ENCODE measurements around the gene CEP97.

CEP97 gene

DNA sequence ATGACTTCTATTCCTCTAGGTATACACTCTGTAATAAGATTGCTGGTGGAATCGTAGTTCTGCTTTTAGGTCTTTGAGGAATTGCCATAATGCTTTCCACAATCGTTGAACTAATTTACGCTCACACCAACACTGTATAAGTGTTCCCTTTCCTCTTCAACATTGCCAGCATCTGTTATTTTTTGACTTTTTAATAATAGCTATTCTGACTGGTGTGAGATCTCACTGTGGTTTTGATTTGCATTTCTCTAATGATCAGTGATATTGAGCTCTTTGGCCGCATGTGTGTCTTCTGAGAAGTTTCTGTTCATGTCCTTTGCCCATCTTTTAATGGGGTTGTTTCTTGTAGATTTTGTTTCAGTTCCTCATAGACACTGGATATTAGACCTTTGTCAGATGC, 67.4 kb downstream of the CEP97 start:
- TF ChIP-seq, protein P1, sequence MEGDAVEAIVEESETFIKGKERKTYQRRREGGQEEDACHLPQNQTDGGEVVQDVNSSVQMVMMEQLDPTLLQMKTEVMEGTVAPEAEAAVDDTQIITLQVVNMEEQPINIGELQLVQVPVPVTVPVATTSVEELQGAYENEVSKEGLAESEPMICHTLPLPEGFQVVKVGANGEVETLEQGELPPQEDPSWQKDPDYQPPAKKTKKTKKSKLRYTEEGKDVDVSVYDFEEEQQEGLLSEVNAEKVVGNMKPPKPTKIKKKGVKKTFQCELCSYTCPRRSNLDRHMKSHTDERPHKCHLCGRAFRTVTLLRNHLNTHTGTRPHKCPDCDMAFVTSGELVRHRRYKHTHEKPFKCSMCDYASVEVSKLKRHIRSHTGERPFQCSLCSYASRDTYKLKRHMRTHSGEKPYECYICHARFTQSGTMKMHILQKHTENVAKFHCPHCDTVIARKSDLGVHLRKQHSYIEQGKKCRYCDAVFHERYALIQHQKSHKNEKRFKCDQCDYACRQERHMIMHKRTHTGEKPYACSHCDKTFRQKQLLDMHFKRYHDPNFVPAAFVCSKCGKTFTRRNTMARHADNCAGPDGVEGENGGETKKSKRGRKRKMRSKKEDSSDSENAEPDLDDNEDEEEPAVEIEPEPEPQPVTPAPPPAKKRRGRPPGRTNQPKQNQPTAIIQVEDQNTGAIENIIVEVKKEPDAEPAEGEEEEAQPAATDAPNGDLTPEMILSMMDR (IDR thresholded peaks at IDR 0.05; ENCODE audit: insufficient read depth, low read length, missing control alignments): no peak
- POLR2A ChIA-PET: no interaction called here
- no peak for DNase-seq (ENCODE audit: low read depth, low spot score)
- H3K4me3 ChIP-seq (ENCODE audit: low read depth, low read length): no peak overlapping the region
- CTCF ChIA-PET: interaction anchor here (1.8 to 27.9 kb wide), 3 partner anchors 11 to 435 kb away, joined by 3 to 1077 read pairs (median 56); no protein-coding TSS in a partner anchor

DNA sequence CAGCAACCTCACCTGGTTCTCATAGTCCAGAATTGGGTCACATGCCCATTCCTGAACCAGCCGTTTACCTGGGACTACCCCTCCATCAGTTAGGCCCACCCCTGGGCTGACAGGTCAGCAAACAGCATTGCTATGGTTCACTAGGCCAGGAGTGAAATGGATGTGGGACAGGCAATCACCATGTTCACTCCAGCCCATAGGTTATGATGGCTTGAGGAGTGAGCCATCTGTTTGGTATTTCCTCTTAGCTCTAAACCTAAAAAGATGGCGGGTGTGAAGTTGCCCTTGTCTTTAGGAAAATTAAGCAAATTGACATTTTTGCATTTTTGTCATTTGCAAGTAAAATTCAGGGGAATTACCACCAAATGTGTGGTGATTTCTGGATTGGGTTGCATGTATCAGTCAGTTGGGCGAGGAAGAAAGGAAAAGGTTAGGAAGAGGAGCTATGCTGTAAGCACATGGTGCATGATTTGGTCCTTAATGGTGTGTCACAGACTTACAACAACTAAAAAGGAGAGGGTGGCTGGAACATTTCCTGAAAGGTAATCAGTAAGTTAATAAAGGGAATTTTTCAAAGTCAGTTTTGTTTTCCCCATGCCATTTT, 71.8 kb downstream of the CEP97 start:
- POLR2A ChIA-PET: no interaction called here
- TF ChIP-seq, protein P1 (IDR thresholded peaks at IDR 0.05; ENCODE audit: insufficient read depth, low read length, missing control alignments): no peak
- DNase-seq (ENCODE audit: low read depth, low spot score): no peak
- CTCF ChIA-PET: interaction anchor here (1.1 to 27.9 kb wide), 5 partner anchors 11 to 431 kb away, joined by 3 to 1077 read pairs (median 8); no protein-coding TSS in a partner anchor
- no peak overlapping the region for H3K4me3 ChIP-seq (ENCODE audit: low read depth, low read length)

DNA sequence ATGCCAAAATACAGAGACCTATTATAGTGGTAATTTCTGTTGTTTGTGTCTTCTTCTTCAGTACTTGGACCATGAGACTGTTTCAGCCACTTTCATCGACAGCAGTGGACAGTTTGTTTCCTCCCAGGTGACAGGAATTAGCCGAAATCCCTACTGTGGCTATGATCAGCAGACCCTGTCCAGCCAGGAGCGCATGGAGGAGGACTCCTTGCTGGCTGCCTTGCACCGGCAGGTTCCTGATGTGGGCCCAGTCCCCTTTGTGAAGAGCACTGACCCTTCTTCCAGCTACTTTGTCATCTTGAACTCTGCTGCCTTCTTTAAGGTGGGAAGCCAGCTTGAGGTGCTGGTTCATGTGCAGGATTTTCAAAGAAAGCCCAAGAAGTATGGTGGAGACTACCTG, 76.8 kb downstream of the CEP97 start:
- TF ChIP-seq, protein P1 (IDR thresholded peaks at IDR 0.05; ENCODE audit: insufficient read depth, low read length, missing control alignments): no peak
- ChIA-PET CTCF (interaction anchor here (1.0 to 27.9 kb wide), 10 partner anchors 8 to 426 kb away, joined by 4 to 1077 read pairs (median 20); no protein-coding TSS in a partner anchor), POLR2A (no interaction called here)
- H3K4me3 ChIP-seq (ENCODE audit: low read depth, low read length): no peak overlapping the region
- no peak for DNase-seq (ENCODE audit: low read depth, low spot score)

DNA sequence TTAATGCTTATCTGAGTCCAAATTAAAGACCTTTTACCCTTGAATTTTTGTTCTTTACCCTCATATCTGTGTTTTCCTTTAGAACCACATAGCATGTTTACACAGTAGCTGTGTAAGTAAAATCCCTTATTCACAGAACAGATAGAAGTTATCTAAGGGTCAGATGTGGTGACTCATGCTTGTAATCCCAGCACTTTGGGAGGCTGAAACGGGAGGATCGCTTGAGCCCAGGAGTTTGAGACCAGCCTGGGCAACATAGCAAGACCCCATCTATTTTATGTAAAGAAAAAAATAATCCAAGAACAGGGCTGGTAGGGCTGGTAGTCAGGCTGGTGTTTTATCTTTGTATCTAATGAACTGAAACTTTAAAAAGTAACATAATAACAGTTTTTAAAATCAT, 77.8 kb downstream of the CEP97 start:
- CTCF ChIA-PET: interaction anchor here (0.9 to 27.9 kb wide), 44 partner anchors 9 to 735 kb away, joined by 3 to 1077 read pairs (median 4); partner anchors contain the start of genes CEP97 and NXPE3
- POLR2A ChIA-PET: no interaction called here
- no peak overlapping the region for H3K4me3 ChIP-seq (ENCODE audit: low read depth, low read length)
- TF ChIP-seq, protein P1 (IDR thresholded peaks at IDR 0.05; ENCODE audit: insufficient read depth, low read length, missing control alignments): no peak
- DNase-seq (ENCODE audit: low read depth, low spot score): no peak

DNA sequence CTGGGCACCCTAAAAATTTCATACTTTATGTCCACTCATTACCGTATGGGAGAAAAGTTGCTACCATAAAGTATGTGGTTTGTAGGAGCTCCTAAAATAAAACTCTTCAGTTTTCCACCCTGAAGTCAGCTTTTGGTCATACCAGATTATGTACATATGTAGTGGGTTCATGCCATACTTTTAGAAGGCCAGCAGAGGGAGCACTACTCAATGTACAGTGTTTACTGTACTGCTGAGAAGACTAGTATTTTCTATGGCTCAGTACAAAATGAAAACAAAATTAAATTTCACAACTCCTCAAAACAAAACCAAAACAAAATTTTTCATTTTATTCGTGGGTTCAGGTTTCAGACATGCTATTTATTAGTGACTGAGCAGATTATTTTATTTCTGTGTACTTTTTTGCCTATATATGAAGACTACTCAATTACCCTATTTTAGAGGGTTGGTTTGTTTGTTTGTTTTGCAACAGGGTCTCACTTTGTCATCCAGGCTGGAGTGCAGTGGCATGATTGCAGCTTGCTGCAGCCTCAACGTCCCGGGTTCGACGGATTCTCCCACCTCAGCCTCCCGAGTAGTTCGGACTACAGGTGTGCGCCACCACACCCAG, 78.9 kb downstream of the CEP97 start:
- no peak overlapping the region for H3K4me3 ChIP-seq (ENCODE audit: low read depth, low read length)
- TF ChIP-seq, protein P1 (IDR thresholded peaks at IDR 0.05; ENCODE audit: insufficient read depth, low read length, missing control alignments): peak; percentile 75
- CTCF ChIA-PET: interaction anchor here (0.6 to 27.9 kb wide), 59 partner anchors 9 to 740 kb away, joined by 3 to 1077 read pairs (median 4); partner anchors contain the start of genes CEP97 and NXPE3
- DNase-seq (ENCODE audit: low read depth, low spot score): no peak
- POLR2A ChIA-PET: no interaction called here

DNA sequence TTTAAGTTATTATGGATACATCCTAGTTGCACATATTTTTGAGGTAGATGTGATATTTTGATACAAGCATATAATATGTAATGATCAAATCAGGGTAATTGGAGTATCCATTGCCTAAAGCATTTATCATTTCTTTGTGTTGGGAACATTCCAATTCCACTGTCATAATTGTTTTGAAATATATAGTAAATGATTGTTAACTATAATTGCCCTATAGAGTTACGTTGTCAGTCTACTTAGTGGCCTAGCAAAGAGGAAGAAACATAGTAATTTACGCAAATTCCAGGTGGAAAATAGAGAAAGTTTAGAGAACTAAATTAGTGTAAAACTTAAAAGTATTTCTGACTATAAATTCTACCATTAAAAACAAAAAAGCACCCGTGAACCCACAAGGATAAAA, 79.5 kb downstream of the CEP97 start:
- no peak for DNase-seq (ENCODE audit: low read depth, low spot score)
- ChIA-PET CTCF (interaction anchor here (0.9 to 27.9 kb wide), 12 partner anchors 8 to 740 kb away, joined by 3 to 1077 read pairs (median 16); no protein-coding TSS in a partner anchor), POLR2A (interaction anchor here (1.1 kb wide), 1 partner anchor 45 kb away, joined by 3 read pairs; the partner anchor contains the start of gene NFKBIZ)
- TF ChIP-seq, protein P1 (IDR thresholded peaks at IDR 0.05; ENCODE audit: insufficient read depth, low read length, missing control alignments): no peak
- H3K4me3 ChIP-seq (ENCODE audit: low read depth, low read length): no peak overlapping the region
